ENCODE measurements around the gene PTPRE.
A peak's percentile ranks its signal among the peaks of the same experiment; 100 is the strongest.

PTPRE gene

DNA sequence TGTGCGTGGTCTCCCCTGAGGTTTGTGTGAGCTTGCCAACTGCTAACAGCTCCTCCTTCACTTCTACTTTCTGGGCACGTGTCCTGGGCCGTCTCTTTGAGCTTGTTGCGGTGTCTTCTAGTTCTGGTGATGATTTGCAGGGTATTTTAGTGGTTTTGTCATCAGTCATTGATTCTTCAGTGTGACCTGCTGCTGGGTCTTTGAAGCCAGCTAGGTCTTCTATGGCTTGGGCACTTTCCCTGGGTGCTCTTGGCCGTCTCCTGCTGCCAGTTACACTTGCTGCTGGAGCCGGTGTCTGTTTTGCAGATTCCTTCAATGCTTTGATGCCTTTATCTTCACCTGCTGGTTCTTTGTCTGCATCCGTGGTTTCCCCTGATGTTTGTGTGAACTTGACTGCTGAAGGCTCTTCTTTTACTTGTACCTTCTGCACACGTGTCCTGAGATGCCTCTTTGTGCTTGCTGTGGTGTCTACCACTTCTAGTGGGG lies 196.4 kb downstream of the PTPRE start:
- DNase-seq = no peak

- no peak for DNase-seq
Observed at GRCh38 chr10:128105383-128105782, 198.5 kb downstream of the PTPRE start.

GRCh38 chr10:128109707-128110106 lies 202.8 kb downstream of the PTPRE start:
- no peak for DNase-seq

GRCh38 chr10:128110339-128110738 lies 203.4 kb downstream of the PTPRE start:
- no peak for DNase-seq

DNA sequence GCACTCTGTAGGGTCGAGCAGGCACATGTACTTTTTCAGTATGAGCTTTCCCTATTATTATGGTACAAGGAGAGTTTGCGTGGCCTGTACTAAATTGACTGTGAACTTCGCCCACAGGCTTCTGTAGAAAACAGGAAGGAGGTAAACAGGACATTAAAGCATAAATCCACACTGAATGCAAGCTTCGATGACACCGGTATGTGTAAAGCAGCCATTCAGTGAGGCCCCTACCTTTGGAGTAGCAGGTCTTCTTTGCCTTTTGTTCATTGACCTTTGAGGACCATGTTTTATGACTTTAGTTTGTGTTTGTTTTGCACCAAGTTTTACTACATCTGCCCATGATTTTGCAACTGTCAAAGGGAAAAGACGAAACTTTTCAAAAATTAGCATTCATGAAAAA lies 204.8 kb downstream of the PTPRE start:
- DNase-seq = no peak

- DNase-seq = no peak
Observed at GRCh38 chr10:128113026-128113425, 206.1 kb downstream of the PTPRE start.

GRCh38 chr10:128114901-128115300 lies 208.0 kb downstream of the PTPRE start:
- DNase-seq = no peak

- no peak for DNase-seq
Observed at GRCh38 chr10:128115356-128115755, 208.5 kb downstream of the PTPRE start.

DNA sequence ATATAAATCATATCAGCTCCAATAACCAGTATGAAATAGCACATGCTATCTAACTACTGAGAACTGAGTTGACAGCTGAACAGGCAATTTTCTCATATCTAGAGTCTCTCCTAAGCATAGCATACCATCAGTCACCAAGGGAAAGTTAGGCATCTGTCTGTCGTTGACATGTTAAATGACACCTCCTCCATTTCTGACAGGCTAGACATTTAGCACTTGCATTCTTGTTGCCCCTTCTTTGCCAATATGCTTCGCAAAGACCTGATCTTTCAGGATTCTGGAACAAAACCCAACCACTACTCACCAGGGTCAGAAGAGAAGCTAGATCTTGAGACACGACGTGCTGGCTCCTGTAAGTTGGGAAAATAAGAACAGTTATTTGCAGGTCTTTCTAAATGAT lies 209.3 kb downstream of the PTPRE start:
- DNase-seq = no peak

GRCh38 chr10:128116851-128117615 lies 210.1 kb downstream of the PTPRE start:
- DNase-seq = no peak

DNA sequence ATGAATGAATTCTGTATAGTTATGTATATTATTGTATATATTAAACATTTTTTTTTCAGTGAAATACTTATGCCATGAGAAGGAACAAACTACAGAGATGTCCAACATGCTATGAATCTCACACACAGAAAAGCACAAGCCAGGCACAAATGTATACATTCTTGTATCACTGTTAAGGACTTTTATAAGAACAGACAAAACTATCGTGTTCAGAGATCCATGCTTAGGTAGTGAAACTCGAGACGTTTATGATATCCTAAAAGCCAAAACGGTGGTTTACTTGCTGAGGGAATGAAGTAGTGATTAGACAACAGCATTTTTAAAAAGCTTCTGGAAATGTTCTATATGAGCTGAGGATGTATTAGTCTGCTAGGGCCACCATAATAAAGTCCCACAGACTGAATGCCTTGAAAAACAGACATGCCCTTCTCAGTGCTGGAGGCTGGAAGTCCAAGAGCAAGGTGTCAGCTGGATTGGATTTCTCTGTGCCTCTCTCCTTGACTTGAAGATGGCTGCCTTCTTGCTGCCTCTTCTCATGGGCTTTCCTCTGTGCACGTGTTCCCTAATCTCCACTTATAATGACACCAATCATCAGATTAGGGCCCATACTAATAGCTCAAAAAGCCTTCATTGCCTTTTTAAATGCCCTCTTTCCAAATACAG lies 215.0 kb downstream of the PTPRE start:
- DNase-seq = no peak

- no peak for DNase-seq
Observed at GRCh38 chr10:128122931-128123330, 216.0 kb downstream of the PTPRE start.

DNA sequence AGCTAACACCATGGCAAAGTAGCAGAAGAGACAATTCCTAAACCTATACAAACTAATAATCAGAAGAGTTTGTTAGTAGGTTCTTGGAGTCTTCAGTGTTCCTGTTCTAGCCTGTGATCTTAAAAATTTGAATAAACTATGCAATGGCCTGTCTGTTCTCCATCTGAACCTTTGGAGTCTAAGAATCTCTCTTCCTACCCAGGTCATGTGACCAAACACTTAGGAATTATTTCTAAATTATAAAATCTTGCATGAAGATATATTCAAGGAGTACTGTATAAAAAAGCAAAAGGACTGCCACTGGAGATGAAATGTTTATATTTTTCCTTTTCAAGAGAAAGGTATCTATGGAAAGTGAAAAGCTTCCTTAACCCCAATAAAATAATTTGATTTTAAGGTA lies 216.9 kb downstream of the PTPRE start:
- no peak for DNase-seq

DNA sequence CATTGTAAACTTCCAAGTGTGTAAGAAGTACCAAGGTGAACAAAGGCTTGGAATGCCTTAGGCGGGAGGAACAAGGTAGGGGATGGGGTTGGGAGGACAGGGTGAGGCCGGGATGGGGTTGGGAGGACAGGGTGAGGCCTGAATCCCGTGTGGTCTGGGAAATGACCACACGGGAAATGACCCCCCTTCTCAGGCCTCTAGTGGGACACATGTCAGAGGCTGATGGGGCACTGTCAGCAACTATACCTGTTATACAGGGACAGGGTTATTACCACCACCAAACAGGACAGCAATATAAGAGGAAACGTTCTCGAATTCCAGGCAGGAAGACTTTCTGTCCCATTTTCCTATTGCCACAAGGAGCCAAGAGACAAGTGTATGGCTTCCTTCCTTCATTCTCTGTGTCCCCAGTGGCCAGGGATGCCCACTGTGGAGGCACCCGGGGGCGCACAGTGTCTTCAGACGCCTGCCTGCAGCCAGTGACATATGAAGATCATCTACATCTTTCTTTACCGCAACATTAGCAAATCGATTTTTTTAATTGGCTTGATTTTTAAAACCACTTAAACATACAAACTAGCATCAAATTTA lies 218.0 kb downstream of the PTPRE start:
- DNase-seq = no peak

GRCh38 chr10:128125416-128125943 lies 218.6 kb downstream of the PTPRE start:
- peak; percentile 15 for DNase-seq

DNA sequence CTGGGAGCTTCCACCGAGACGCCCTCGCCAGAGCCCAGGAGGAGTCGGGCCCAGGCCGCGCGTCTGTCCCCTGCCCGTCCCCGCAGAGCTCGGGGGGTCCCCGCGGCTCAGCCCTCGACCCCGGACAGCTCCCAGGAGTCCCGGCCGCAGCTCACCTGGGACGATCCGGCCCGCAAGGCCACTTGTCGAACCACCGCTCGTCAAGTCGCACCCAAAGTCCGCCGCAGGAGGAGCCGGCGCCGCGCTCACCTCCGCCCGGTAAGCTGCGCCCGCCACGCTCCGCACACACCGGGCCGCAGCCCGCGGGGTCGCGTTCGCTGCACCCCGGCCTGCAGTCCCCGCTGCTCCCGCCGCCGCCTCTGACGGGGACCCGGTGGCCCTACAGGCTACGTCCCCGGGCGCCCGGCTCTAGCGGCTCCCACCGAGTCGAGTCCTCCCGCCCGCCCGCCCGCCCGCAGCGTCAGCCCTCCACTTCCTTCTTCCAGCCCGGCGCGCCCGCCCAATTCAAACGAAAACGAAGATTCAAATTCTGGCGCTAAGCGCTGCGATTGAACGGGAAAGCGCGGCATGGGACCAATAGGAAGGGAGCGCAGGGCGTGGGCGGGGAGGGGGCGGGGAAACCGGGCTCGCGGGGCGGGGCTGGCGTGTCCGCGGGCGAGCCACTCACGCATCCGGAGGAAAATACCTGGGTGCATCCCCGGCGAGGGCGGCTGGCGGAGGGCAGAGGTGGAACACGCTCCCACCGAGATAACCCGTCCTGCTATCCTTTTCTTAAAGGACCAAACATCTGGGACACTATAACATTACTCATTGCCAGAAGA lies 219.3 kb downstream of the PTPRE start, which contains the start of gene MKI67:
TSS of gene MKI67 (minus strand) at position 480 of the 821 bp plus-strand sequence. CDS start 756 bp downstream, outside the sequence.
- peak; percentile 85 for DNase-seq

- no peak for DNase-seq
Observed at GRCh38 chr10:128128582-128128981, 221.7 kb downstream of the PTPRE start.

GRCh38 chr10:128130051-128130450 lies 223.1 kb downstream of the PTPRE start:
- no peak for DNase-seq
